ENCODE results near the gene MRPL34.

Gene MRPL34

GRCh38 chr19:17340302-17340870 is 34.7 kb downstream of the MRPL34 start:
- DNase-seq (ENCODE audit: low read depth in 2 of 2, low spot score in 1 of 2) = no peak

GRCh38 chr19:17340871-17341357 is 35.2 kb downstream of the MRPL34 start:
- no peak for DNase-seq (ENCODE audit: low read depth in 2 of 2, low spot score in 1 of 2)

GRCh38 chr19:17341386-17341785 is 35.7 kb downstream of the MRPL34 start:
- no peak for DNase-seq (ENCODE audit: low read depth in 2 of 2, low spot score in 1 of 2)

- no peak for DNase-seq (ENCODE audit: low read depth in 2 of 2, low spot score in 1 of 2)
Observed at GRCh38 chr19:17341845-17342244, 36.2 kb downstream of the MRPL34 start.

- DNase-seq (ENCODE audit: low read depth in 2 of 2, low spot score in 1 of 2) = peak; percentile 50 to 58
Observed at GRCh38 chr19:17346109-17346671, 40.5 kb downstream of the MRPL34 start.

- no peak for DNase-seq (ENCODE audit: low read depth in 2 of 2, low spot score in 1 of 2)
Observed at GRCh38 chr19:17347361-17347760, 41.7 kb downstream of the MRPL34 start.

- no peak for DNase-seq (ENCODE audit: low read depth in 2 of 2, low spot score in 1 of 2)
Observed at GRCh38 chr19:17347877-17348276, 42.2 kb downstream of the MRPL34 start.

GRCh38 chr19:17348700-17349099 is 43.0 kb downstream of the MRPL34 start:
- DNase-seq (ENCODE audit: low read depth in 2 of 2, low spot score in 1 of 2) = no peak

- DNase-seq (ENCODE audit: low read depth in 2 of 2, low spot score in 1 of 2) = no peak
Observed at GRCh38 chr19:17351815-17352435, 46.3 kb downstream of the MRPL34 start.

GRCh38 chr19:17352608-17353280 is 47.1 kb downstream of the MRPL34 start:
- DNase-seq (ENCODE audit: low read depth in 2 of 2, low spot score in 1 of 2) = no peak

GRCh38 chr19:17353386-17353785 is 47.7 kb downstream of the MRPL34 start:
- no peak for DNase-seq (ENCODE audit: low read depth in 2 of 2, low spot score in 1 of 2)

All from stimulated activated CD8-positive, alpha-beta memory T cell treated with anti-CD3 and anti-CD28 coated beads, Interleukin-4, amount 100 ng/mL, for 1 hour (primary cell).